Breast epithelium (tissue), 4 donors: Measurements from ENCODE around the gene CMSS1. TPM values are rescaled to one million over a fixed set of nuclear protein-coding genes. Genes with fewer than 3 reads are reported as not detected.

Experiments used
- DNase-seq, 2 donors: peaks; one replicate each; pipeline ENCODE4 v3.0.0-alpha.2; 2019; ENCODE audit warnings: low spot score in 2 of 2
- H3K27ac ChIP-seq, 2 donors: fragments of 200-600 bp; sonication (generic) in 1 of 2; one replicate each; pipeline ENCODE4 v1.5.1; 2016 to 2019; ENCODE audit warnings: mild to moderate bottlenecking in 1 of 2
- H3K27me3 ChIP-seq, 2 donors: fragments of 200-600 bp; sonication (generic) in 1 of 2; one replicate each; pipeline versions ENCODE4 v1.5.1 to v1.6.0; 2017 to 2019; ENCODE audit warnings: control low read depth in 1 of 2, mild to moderate bottlenecking in 1 of 2
- H3K36me3 ChIP-seq: fragments of 200-600 bp; one replicate; pipeline ENCODE4 v1.5.1; 2019
- H3K4me1 ChIP-seq, 2 donors: fragments of 200-600 bp; sonication (generic); one replicate each; pipeline ENCODE4 v1.5.1; 2016 to 2019; ENCODE audit warnings: control low read depth in 1 of 2
- H3K4me3 ChIP-seq, 3 donors: fragments of 200-600 bp; sonication (generic); 1 replicate in 2 of 3; 2 replicates in 1 of 3; pipeline ENCODE4 v1.5.1; 2016 to 2019; ENCODE audit warnings: mild to moderate bottlenecking in 3 of 3, moderate library complexity in 2 of 3
- H3K9me3 ChIP-seq, 2 donors: fragments of 200-600 bp; sonication (generic) in 1 of 2; one replicate each; pipeline ENCODE4 v1.5.1; 2016 to 2019; ENCODE audit warnings: control low read depth in 1 of 2
- CTCF ChIP-seq, 3 donors: fragments of 450-650 bp; IDR thresholded peaks; one replicate each; pipeline ENCODE4 v1.5.1; 2016 to 2017; ENCODE audit warnings: antibody characterized with exemption in 3 of 3, mild to moderate bottlenecking in 3 of 3, moderate library complexity in 3 of 3
- POLR2A ChIP-seq: fragments of 450-650 bp; IDR thresholded peaks from one replicate; pipeline ENCODE4 v1.6.1; 2016; ENCODE audit warnings: antibody characterized with exemption, mild to moderate bottlenecking, moderate library complexity
- POLR2AphosphoS5 ChIP-seq, 3 donors: sonication (generic); formaldehyde crosslinking; IDR thresholded peaks; one replicate each; pipeline ENCODE4 v1.6.1; 2017; ENCODE audit warnings: antibody characterized with exemption in 3 of 3
- intact Hi-C: fragments of 100-400 bp; cut with DNase I; formaldehyde crosslinking; loops from one replicate; pipeline ENCODE4 v1.15.1; 2023; ENCODE audit warnings: low total_unique reads
- total RNA-seq, 3 donors: library from RNA; depleted of rRNA; stranded (reverse); fragments of >200 nt; gene quantifications; one replicate each; pipeline ENCODE4 v1.1.0, GENCODE V29; 2016

The CMSS1 gene
- total RNA-seq, 3 donors from 2014 or later, result 15.5 to 35.4 (median 16.1) TPM

- no peaks in the 10 kb centered on the region for H3K36me3 ChIP-seq
- H3K4me3 ChIP-seq, result no peak overlapping the region
- H3K9me3 ChIP-seq, result no peaks in the 10 kb centered on the region
- DNase-seq, result peak in 1 of 2 donors; percentile 36
- peaks cover 0 to 5% of the 10 kb centered on the region in 2 donors for H3K4me1 ChIP-seq
- H3K27me3 ChIP-seq, result no peaks in the 10 kb centered on the region
- TF ChIP-seq POLR2A (no peak), CTCF (IDR thresholded peaks at IDR 0.05) (no peak), POLR2AphosphoS5 (IDR thresholded peaks at IDR 0.05) (no peak)
- intact Hi-C loops, result no loop called here
- H3K27ac ChIP-seq, result peak overlapping the region; percentile 8 to 34
Measured at GRCh38 chr3:99925584-99926230, 108.0 kb downstream of the CMSS1 start.

GRCh38 chr3:99927671-99928457 lies 110.2 kb downstream of the CMSS1 start:
- H3K36me3 ChIP-seq, result no peaks in the 10 kb centered on the region
- H3K4me1 ChIP-seq, result peaks cover 0 to 5% of the 10 kb centered on the region in 2 donors
- H3K4me3 ChIP-seq, result no peak overlapping the region
- no peaks in the 10 kb centered on the region for H3K9me3 ChIP-seq
- H3K27me3 ChIP-seq, result no peaks in the 10 kb centered on the region
- DNase-seq, result no peak
- H3K27ac ChIP-seq, result no peak overlapping the region
- TF ChIP-seq CTCF (IDR thresholded peaks at IDR 0.05) (no peak), POLR2AphosphoS5 (IDR thresholded peaks at IDR 0.05) (no peak), POLR2A (no peak)
- intact Hi-C loops, result no loop called here

- Histone ChIP-seq H3K36me3 (no peaks in the 10 kb centered on the region), H3K4me1 (peaks cover 0 to 5% of the 10 kb centered on the region in 2 donors), H3K27ac (peak overlapping the region; percentile 33 to 34), H3K4me3 (no peak overlapping the region), H3K9me3 (no peaks in the 10 kb centered on the region), H3K27me3 (no peaks in the 10 kb centered on the region)
- TF ChIP-seq CTCF (IDR thresholded peaks at IDR 0.05), result no peak
- TF ChIP-seq POLR2AphosphoS5 (IDR thresholded peaks at IDR 0.05), result no peak
- no peak for TF ChIP-seq POLR2A
- no peak for DNase-seq
- intact Hi-C loops, result no loop called here
Measured at GRCh38 chr3:99928771-99929744, 111.4 kb downstream of the CMSS1 start.

GRCh38 chr3:99929745-99930139 lies 112.1 kb downstream of the CMSS1 start:
- no peak overlapping the region for H3K4me3 ChIP-seq
- H3K36me3 ChIP-seq, result no peaks in the 10 kb centered on the region
- no peaks in the 10 kb centered on the region for H3K27me3 ChIP-seq
- H3K9me3 ChIP-seq, result no peaks in the 10 kb centered on the region
- DNase-seq, result peak in 1 of 2 donors; percentile 24
- TF ChIP-seq POLR2AphosphoS5 (IDR thresholded peaks at IDR 0.05) (no peak), POLR2A (no peak), CTCF (IDR thresholded peaks at IDR 0.05) (no peak)
- peaks cover 0 to 5% of the 10 kb centered on the region in 2 donors for H3K4me1 ChIP-seq
- intact Hi-C loops, result no loop called here
- H3K27ac ChIP-seq, result peak overlapping the region; percentile 33 to 34
